Glomerular endothelial cell (primary cell): ENCODE measurements around the gene AIF1. TPM values are rescaled to one million over a fixed set of nuclear protein-coding genes. Genes with fewer than 3 reads are reported as not detected.

Source experiments
- DNase-seq: peaks from one replicate; pipeline ENCODE4 v3.0.0-alpha.2; 2011; ENCODE audit warnings: low read depth, low spot score; ENCODE audit errors: extremely low read depth
- total RNA-seq: library from RNA; depleted of rRNA; stranded (reverse); fragments of >200 nt; gene quantifications from 2 replicates; pipeline ENCODE4 v1.2.3, GENCODE V29; 2015

The AIF1 gene
- not detected in 2 replicates for total RNA-seq

- no peak for DNase-seq
Observed at GRCh38 chr6:31614684-31615578, at the start of gene AIF1. Gene AIF1, plus strand, starts transcription at chr6:31615234. Its CDS starts 96 bp downstream, at chr6:31615330.

GRCh38 chr6:31567531-31568370 is 47.3 kb upstream of the AIF1 start:
- no peak for DNase-seq

GRCh38 chr6:31568537-31568961 is 46.5 kb upstream of the AIF1 start:
- DNase-seq, result no peak

- no peak for DNase-seq
Observed at GRCh38 chr6:31569861-31570536, 45.0 kb upstream of the AIF1 start.

- DNase-seq, result no peak
Observed at GRCh38 chr6:31572041-31572911, 42.8 kb upstream of the AIF1 start, which contains the start of gene LTA. Gene LTA, plus strand, starts transcription at chr6:31572289. Its CDS starts 454 bp downstream, at chr6:31572743.

GRCh38 chr6:31573239-31574105 is 41.6 kb upstream of the AIF1 start:
- no peak for DNase-seq

- no peak for DNase-seq
Observed at GRCh38 chr6:31574106-31575061, 40.6 kb upstream of the AIF1 start.

- DNase-seq, result no peak
Observed at GRCh38 chr6:31575335-31575901, 39.6 kb upstream of the AIF1 start, which contains the start of gene TNF. Gene TNF, plus strand, starts transcription at chr6:31575565. Its CDS starts 177 bp downstream, at chr6:31575742.

GRCh38 chr6:31575952-31576685 is 38.9 kb upstream of the AIF1 start:
- DNase-seq, result no peak

- DNase-seq, result no peak
Observed at GRCh38 chr6:31576897-31577578, 38.0 kb upstream of the AIF1 start.

GRCh38 chr6:31577579-31577966 is 37.5 kb upstream of the AIF1 start:
- DNase-seq, result no peak

- DNase-seq, result no peak
Observed at GRCh38 chr6:31578184-31579118, 36.6 kb upstream of the AIF1 start.

- no peak for DNase-seq
Observed at GRCh38 chr6:31579119-31579505, 35.9 kb upstream of the AIF1 start.

- DNase-seq, result no peak
Observed at GRCh38 chr6:31579546-31580437, 35.2 kb upstream of the AIF1 start.
